Liver (tissue), 9 donors: ENCODE results near the gene TUNAR. TPM values are rescaled to one million over a fixed set of nuclear protein-coding genes. Genes with fewer than 3 reads are reported as not detected.

Experiments
- DNase-seq: peaks from one replicate; pipeline ENCODE4 v3.0.0-alpha.2; 2017; ENCODE audit warnings: low spot score
- H3K27ac ChIP-seq, 2 donors: one replicate each; pipeline ENCODE4 v1.7.0; 2013; ENCODE audit warnings: inconsistent platforms in 2 of 2, low read length in 2 of 2, control low read depth in 1 of 2, low read depth in 1 of 2, mild to moderate bottlenecking in 1 of 2
- H3K27me3 ChIP-seq, 4 donors: one replicate each; pipeline versions ENCODE4 v1.6.1 to v1.7.0; 2013; ENCODE audit warnings: low read length in 3 of 4, inconsistent platforms in 1 of 4, mild to moderate bottlenecking in 1 of 4, moderate library complexity in 1 of 4; ENCODE audit not compliant: control insufficient read depth in 4 of 4, insufficient read depth in 4 of 4
- H3K36me3 ChIP-seq, 4 donors: one replicate each; pipeline versions ENCODE4 v1.6.1 to v1.7.0; 2013; ENCODE audit warnings: low read length in 3 of 4, mild to moderate bottlenecking in 3 of 4, low read depth in 1 of 4, moderate library complexity in 1 of 4; ENCODE audit not compliant: control insufficient read depth in 4 of 4, insufficient read depth in 3 of 4
- H3K4me1 ChIP-seq, 4 donors: one replicate each; pipeline versions ENCODE4 v1.6.1 to v1.7.0; 2013; ENCODE audit warnings: low read length in 3 of 4, mild to moderate bottlenecking in 3 of 4, moderate library complexity in 1 of 4; ENCODE audit not compliant: control insufficient read depth in 4 of 4, insufficient read depth in 4 of 4
- H3K4me3 ChIP-seq, 3 donors: one replicate each; pipeline versions ENCODE4 v1.6.1 to v1.7.0; 2013; ENCODE audit warnings: low read length in 3 of 3, control low read depth in 1 of 3, low read depth in 1 of 3, mild to moderate bottlenecking in 1 of 3
- H3K9ac ChIP-seq, 2 donors: one replicate each; pipeline ENCODE4 v1.7.0; 2013; ENCODE audit warnings: low read length in 2 of 2, mild to moderate bottlenecking in 2 of 2, moderate library complexity in 2 of 2, control low read depth in 1 of 2, low read depth in 1 of 2
- H3K9me3 ChIP-seq, 4 donors: one replicate each; pipeline versions ENCODE4 v1.6.1 to v1.7.0; 2013; ENCODE audit warnings: low read length in 3 of 4; ENCODE audit not compliant: control insufficient read depth in 4 of 4
- ATF3 ChIP-seq: IDR thresholded peaks from 2 replicates; pipeline ENCODE4 v1.6.1; 2016; ENCODE audit warnings: antibody characterized with exemption
- CTCF ChIP-seq: fragments of 150-350 bp; IDR thresholded peaks from 2 replicates; pipeline ENCODE4 v1.5.1; 2017; ENCODE audit warnings: improper control_type of control experiment, low read depth, low read length; ENCODE audit not compliant: missing input control
- EGR1 ChIP-seq, 2 donors: IDR thresholded peaks; 2 replicates each; pipeline ENCODE4 v1.6.1; 2016 to 2018; ENCODE audit warnings: antibody characterized with exemption in 2 of 2, low read depth in 2 of 2
- FOXA1 ChIP-seq: IDR thresholded peaks from 2 replicates; pipeline ENCODE4 v1.6.1; 2016; ENCODE audit warnings: antibody characterized with exemption
- FOXA2 ChIP-seq: IDR thresholded peaks from 2 replicates; pipeline ENCODE4 v1.6.1; 2016; ENCODE audit warnings: antibody characterized with exemption
- GABPA ChIP-seq, 2 donors: IDR thresholded peaks in 1 of 2; conservative IDR thresholded peaks in 1 of 2; 2 replicates each; pipeline ENCODE4 v1.6.1; 2016; ENCODE audit warnings: antibody characterized with exemption in 2 of 2, mild to moderate bottlenecking in 1 of 2, moderate library complexity in 1 of 2
- HNF4A ChIP-seq, 2 donors: conservative IDR thresholded peaks; 2 replicates each; pipeline ENCODE4 v1.6.1; 2016; ENCODE audit warnings: antibody characterized with exemption in 2 of 2, mild to moderate bottlenecking in 2 of 2
- HNF4G ChIP-seq: IDR thresholded peaks from 2 replicates; pipeline ENCODE4 v1.6.1; 2016; ENCODE audit warnings: antibody characterized with exemption
- JUND ChIP-seq, 2 donors: IDR thresholded peaks; 2 replicates each; pipeline ENCODE4 v1.6.1; 2016; ENCODE audit warnings: antibody characterized with exemption in 2 of 2
- MAX ChIP-seq: IDR thresholded peaks from 2 replicates; pipeline ENCODE4 v1.6.1; 2016; ENCODE audit warnings: antibody characterized with exemption
- NR2F2 ChIP-seq: IDR thresholded peaks from 2 replicates; pipeline ENCODE4 v1.6.1; 2016; ENCODE audit warnings: antibody characterized with exemption
- RAD21 ChIP-seq, 2 donors: IDR thresholded peaks; 2 replicates each; pipeline ENCODE4 v1.6.1; 2016; ENCODE audit warnings: antibody characterized with exemption in 2 of 2, mild to moderate bottlenecking in 2 of 2
- RXRA ChIP-seq, 2 donors: IDR thresholded peaks; 2 replicates each; pipeline ENCODE4 v1.6.1; 2017 to 2018; ENCODE audit warnings: antibody characterized with exemption in 2 of 2, mild to moderate bottlenecking in 1 of 2
- TAF1 ChIP-seq: conservative IDR thresholded peaks from 2 replicates; pipeline ENCODE4 v1.6.1; 2016; ENCODE audit warnings: antibody characterized with exemption, mild to moderate bottlenecking
- YY1 ChIP-seq: IDR thresholded peaks from 2 replicates; pipeline ENCODE4 v1.6.1; 2016; ENCODE audit warnings: antibody characterized with exemption, mild to moderate bottlenecking
- ZBTB33 ChIP-seq: IDR thresholded peaks from 2 replicates; pipeline ENCODE4 v1.6.1; 2016; ENCODE audit warnings: antibody characterized with exemption
- WGBS: extraction: QIAGEN DNeasy Blood & Tissue Kit; methylation state at CpG from one replicate; pipeline ENCODE4 v1.1.7; 2013; 5-methylcytosine and 5-hydroxymethylcytosine counted together
- polyA plus RNA-seq, 2 donors: library from polyadenylated mRNA; stranded (reverse) in 1 of 2; unstranded in 1 of 2; fragments of 200-250 nt in 1 of 2; fragments of >200 nt in 1 of 2; fragmentation: Nextera tagmentation in 1 of 2; extraction: Ambion mirVana in 1 of 2; gene quantifications; one replicate each; pipeline versions ENCODE4 v1.2.1 to v1.2.3, GENCODE V29; 2013 to 2015
- total RNA-seq, 2 donors: library from RNA; depleted of rRNA; stranded (reverse); fragments of >200 nt; gene quantifications; one replicate each; pipeline ENCODE4 v1.2.3, GENCODE V29; 2014
- donor health status: healthy.
- donor health status: healthy.
- donor health status: healthy.
- donor health status: healthy.
- donor health status: healthy.

Gene TUNAR
- total RNA-seq (under 1 TPM in 1 of 2 donors, not detected in 1; 0.14 TPM), polyA plus RNA-seq (not detected)

- DNase-seq = no peak
- TF ChIP-seq YY1 (no peak), CTCF (no peak), RAD21 (IDR thresholded peaks at IDR 0.05) (no peak), FOXA2 (no peak), ATF3 (no peak), JUND (IDR thresholded peaks at IDR 0.05) (no peak)
These were observed at the start of gene TUNAR for GRCh38 chr14:95876761-95877538. Gene TUNAR (plus strand): TSS chr14:95876832.

GRCh38 chr14:95828649-95829265 lies 47.9 kb upstream of the TUNAR start:
- no peak for DNase-seq
- WGBS = 74% methylated on average over 3 of the region's 3 CpGs
- no peaks in the 10 kb centered on the region for H3K36me3 ChIP-seq
- no peak for TF ChIP-seq CTCF
- no peak for TF ChIP-seq RXRA (IDR thresholded peaks at IDR 0.05)
- no peak for TF ChIP-seq HNF4A (conservative IDR thresholded peaks at IDR 0.05)
- TF ChIP-seq HNF4G = no peak
- TF ChIP-seq GABPA (IDR thresholded peaks at IDR 0.05 in 1 of 2, conservative IDR thresholded peaks at IDR 0.05 in 1 of 2) = no peak
- TF ChIP-seq FOXA1 = no peak
- TF ChIP-seq JUND (IDR thresholded peaks at IDR 0.05) = no peak
- TF ChIP-seq ZBTB33 = no peak
- TF ChIP-seq ATF3 = no peak
- TF ChIP-seq FOXA2 = no peak
- TF ChIP-seq NR2F2 = no peak
- no peak for TF ChIP-seq EGR1 (IDR thresholded peaks at IDR 0.05; ENCODE audit: low read depth in 2 of 2)
- TF ChIP-seq TAF1 = no peak
- TF ChIP-seq RAD21 (IDR thresholded peaks at IDR 0.05) = no peak
- no peak for TF ChIP-seq YY1
- no peak for TF ChIP-seq MAX
- peaks cover 0 to 3% (median 1%) of the 10 kb centered on the region in 4 donors for H3K9me3 ChIP-seq
- no peaks in the 10 kb centered on the region for H3K4me1 ChIP-seq
- no peak overlapping the region for H3K27ac ChIP-seq
- H3K9ac ChIP-seq = no peak overlapping the region
- H3K27me3 ChIP-seq = peaks cover 0 to 7% (median 0%) of the 10 kb centered on the region in 4 donors
- H3K4me3 ChIP-seq = no peak overlapping the region

More at GRCh38 chr14:95876761-95877538, at the start of gene TUNAR:
- no peak within 1 kb of the TSS for H3K9ac ChIP-seq
- H3K4me1 ChIP-seq = peaks cover 0 to 9% (median 6%) of the 10 kb centered on the region in 4 donors
- H3K27me3 ChIP-seq = peaks cover 0 to 7% (median 2%) of the 10 kb centered on the region in 4 donors
- no peaks in the 10 kb centered on the region for H3K9me3 ChIP-seq
- H3K27ac ChIP-seq = no peak within 1 kb of the TSS
- 7% methylated on average over 70 of the region's 70 CpGs for WGBS
- no peak within 1 kb of the TSS for H3K4me3 ChIP-seq
- no peaks in the 10 kb centered on the region for H3K36me3 ChIP-seq
